ENCODE results near the gene CUL4A.
"Not testable (repeated sequence)": the region's sequence is repeated elsewhere in the genome, so short reads cannot be mapped to it uniquely, and the experiment has no call there.

Gene CUL4A

GRCh38 chr13:113239986-113240385 lies 30.6 kb downstream of the CUL4A start:
- H3K9me2 ChIP-seq (replicated peaks; ENCODE audit: insufficient read depth, low read length): no peaks in the 10 kb centered on the region
- no peak overlapping the region for H3K4me2 ChIP-seq (ENCODE audit: low read depth, low read length, poor library complexity, severe bottlenecking)
- H3K79me2 ChIP-seq (ENCODE audit: insufficient read depth, low read length): no peaks in the 10 kb centered on the region
- no peak overlapping the region for H3K4me3 ChIP-seq (ENCODE audit: insufficient read depth, low read length, poor library complexity, severe bottlenecking)
- no peaks in the 10 kb centered on the region for H3F3A ChIP-seq (ENCODE audit: insufficient read depth)
- no peak overlapping the region for H2AFZ ChIP-seq (ENCODE audit: low read depth, low read length, severe bottlenecking)
- peaks cover 17% of the 10 kb centered on the region; the same call in 1 of the 2 replicates for H3K36me3 ChIP-seq (ENCODE audit: low read length)
- H3K27me3 ChIP-seq (ENCODE audit: low read length): no peaks in the 10 kb centered on the region
- no peak for TF ChIP-seq CTCF (IDR thresholded peaks at IDR 0.05; ENCODE audit: insufficient read depth, low read length, poor library complexity, severe bottlenecking)
- TF ChIP-seq EZH2phosphoT487 (conservative IDR thresholded peaks at IDR 0.05; ENCODE audit: low read length): no peak
- H3K27ac ChIP-seq (ENCODE audit: low read depth, low read length): no peak overlapping the region
- no peaks in the 10 kb centered on the region for H4K20me1 ChIP-seq (ENCODE audit: low read depth, low read length)
- H3K9me3 ChIP-seq (ENCODE audit: insufficient read depth, low read length): no peaks in the 10 kb centered on the region
- H3K9ac ChIP-seq (ENCODE audit: low read length): no peak overlapping the region

GRCh38 chr13:113241623-113242022 lies 32.2 kb downstream of the CUL4A start:
- peaks cover 25% of the 10 kb centered on the region; the same call in 1 of the 2 replicates for H3K36me3 ChIP-seq (ENCODE audit: low read length)

GRCh38 chr13:113243847-113244246 lies 34.4 kb downstream of the CUL4A start:
- Histone ChIP-seq H3K9me2 (replicated peaks; ENCODE audit: insufficient read depth, low read length) (no peaks in the 10 kb centered on the region), H3K4me2 (ENCODE audit: low read depth, low read length, poor library complexity, severe bottlenecking) (no peak overlapping the region), H3K9me3 (ENCODE audit: insufficient read depth, low read length) (no peaks in the 10 kb centered on the region), H3K9ac (ENCODE audit: low read length) (no peak overlapping the region), H3K27ac (ENCODE audit: low read depth, low read length) (no peak overlapping the region), H3F3A (ENCODE audit: insufficient read depth) (no peaks in the 10 kb centered on the region), H3K36me3 (ENCODE audit: low read length) (peaks cover 26% of the 10 kb centered on the region; the same call in 1 of the 2 replicates), H3K27me3 (ENCODE audit: low read length) (no peaks in the 10 kb centered on the region), H3K4me3 (ENCODE audit: insufficient read depth, low read length, poor library complexity, severe bottlenecking) (no peak overlapping the region), H3K79me2 (ENCODE audit: insufficient read depth, low read length) (no peaks in the 10 kb centered on the region), H4K20me1 (ENCODE audit: low read depth, low read length) (no peaks in the 10 kb centered on the region), H2AFZ (ENCODE audit: low read depth, low read length, severe bottlenecking) (no peak overlapping the region)
- no peak for TF ChIP-seq EZH2phosphoT487 (conservative IDR thresholded peaks at IDR 0.05; ENCODE audit: low read length)
- no peak for TF ChIP-seq CTCF (IDR thresholded peaks at IDR 0.05; ENCODE audit: insufficient read depth, low read length, poor library complexity, severe bottlenecking)

More at GRCh38 chr13:113241623-113242022, 32.2 kb downstream of the CUL4A start:
- H3K9me2 ChIP-seq (replicated peaks; ENCODE audit: insufficient read depth, low read length); H3F3A ChIP-seq (ENCODE audit: insufficient read depth); H3K4me3 ChIP-seq (ENCODE audit: insufficient read depth, low read length, poor library complexity, severe bottlenecking); H3K79me2 ChIP-seq (ENCODE audit: insufficient read depth, low read length); H3K27ac ChIP-seq (ENCODE audit: low read depth, low read length); H3K9ac ChIP-seq (ENCODE audit: low read length); H3K4me2 ChIP-seq (ENCODE audit: low read depth, low read length, poor library complexity, severe bottlenecking); H3K9me3 ChIP-seq (ENCODE audit: insufficient read depth, low read length); H3K27me3 ChIP-seq (ENCODE audit: low read length); H4K20me1 ChIP-seq (ENCODE audit: low read depth, low read length); H2AFZ ChIP-seq (ENCODE audit: low read depth, low read length, severe bottlenecking): not testable (repeated sequence)

- Histone ChIP-seq H3F3A (ENCODE audit: insufficient read depth) (no peaks in the 10 kb centered on the region), H2AFZ (ENCODE audit: low read depth, low read length, severe bottlenecking) (no peak overlapping the region), H3K79me2 (ENCODE audit: insufficient read depth, low read length) (no peaks in the 10 kb centered on the region), H3K9ac (ENCODE audit: low read length) (no peak overlapping the region), H3K27me3 (ENCODE audit: low read length) (no peaks in the 10 kb centered on the region), H3K9me2 (replicated peaks; ENCODE audit: insufficient read depth, low read length) (no peaks in the 10 kb centered on the region), H3K9me3 (ENCODE audit: insufficient read depth, low read length) (no peaks in the 10 kb centered on the region), H3K36me3 (ENCODE audit: low read length) (peaks cover 25% of the 10 kb centered on the region; the same call in 1 of the 2 replicates), H4K20me1 (ENCODE audit: low read depth, low read length) (no peaks in the 10 kb centered on the region), H3K4me3 (ENCODE audit: insufficient read depth, low read length, poor library complexity, severe bottlenecking) (no peak overlapping the region), H3K4me2 (ENCODE audit: low read depth, low read length, poor library complexity, severe bottlenecking) (no peak overlapping the region), H3K27ac (ENCODE audit: low read depth, low read length) (no peak overlapping the region)
- no peak for TF ChIP-seq CTCF (IDR thresholded peaks at IDR 0.05; ENCODE audit: insufficient read depth, low read length, poor library complexity, severe bottlenecking)
- TF ChIP-seq EZH2phosphoT487 (conservative IDR thresholded peaks at IDR 0.05; ENCODE audit: low read length): no peak
Observed at GRCh38 chr13:113245849-113246796, 36.7 kb downstream of the CUL4A start.

Data from SU-DHL-6 (cell line).